Naive thymus-derived CD4-positive, alpha-beta T cell (primary cell): ENCODE measurements around the gene BIRC3. TPM values are rescaled to one million over a fixed set of nuclear protein-coding genes. Genes with fewer than 3 reads are reported as not detected.
A peak's percentile ranks its signal among the peaks of the same experiment; 100 is the strongest.

Source experiments
- ATAC-seq: fragments of 150-1000 bp; cut with Tn5 transposase; 2 replicates; pipeline ENCODE4 v1.10.0; 2021; ENCODE audit warnings: mild to moderate bottlenecking, moderate library complexity
- CTCF ChIA-PET: fragments of 350-600 bp; sonication (Branson Sonifier 250); formaldehyde crosslinking; loops from one replicate; lab custom pipeline; 2021; ENCODE audit warnings: antibody characterized with exemption; lab: Charles Lee
- POLR2A ChIA-PET: fragments of 350-600 bp; sonication (Branson Sonifier 250); formaldehyde crosslinking; loops from one replicate; lab custom pipeline; 2021; ENCODE audit warnings: antibody characterized with exemption, inconsistent platforms; lab: Charles Lee
- DNase-seq, 9 donors: peaks; one replicate each; pipeline versions ENCODE4 v3.0.0 to v3.0.0-alpha.2; 2020 to 2022; ENCODE audit warnings: mixed read lengths in 1 of 9
- H3K27ac ChIP-seq: one replicate; pipeline ENCODE4 v1.7.0; 2013; ENCODE audit warnings: mild to moderate bottlenecking, low read depth, low read length, moderate library complexity
- H3K27me3 ChIP-seq, 2 donors: one replicate each; pipeline ENCODE4 v1.7.0; 2013; ENCODE audit warnings: low read length in 2 of 2, mild to moderate bottlenecking in 2 of 2, moderate library complexity in 2 of 2; ENCODE audit not compliant: control insufficient read depth in 2 of 2, insufficient read depth in 2 of 2
- H3K36me3 ChIP-seq, 3 experiments: 1 replicate in 2 of 3; 2 replicates in 1 of 3; pipeline ENCODE4 v1.7.0; 2013; ENCODE audit warnings: low read length in 3 of 3, mild to moderate bottlenecking in 3 of 3, moderate library complexity in 1 of 3; ENCODE audit not compliant: insufficient read depth in 3 of 3, control insufficient read depth in 2 of 3
- H3K4me1 ChIP-seq, 2 donors: one replicate each; pipeline ENCODE4 v1.7.0; 2013; ENCODE audit warnings: low read length in 2 of 2, mild to moderate bottlenecking in 2 of 2, moderate library complexity in 1 of 2; ENCODE audit not compliant: control insufficient read depth in 2 of 2, insufficient read depth in 2 of 2
- H3K4me3 ChIP-seq: 2 replicates; pipeline ENCODE4 v1.7.0; 2013; ENCODE audit warnings: mild to moderate bottlenecking, low read length
- H3K9me3 ChIP-seq, 3 experiments: 1 replicate in 2 of 3; 2 replicates in 1 of 3; pipeline ENCODE4 v1.7.0; 2013; ENCODE audit warnings: low read length in 3 of 3; ENCODE audit not compliant: control insufficient read depth in 2 of 3
- H3K27ac Mint-ChIP-seq, 9 donors: one replicate each; pipeline ENCODE4 v1.8.0; 2020 to 2022; ENCODE audit warnings: mixed read lengths in 9 of 9, mild to moderate bottlenecking in 8 of 9, moderate library complexity in 5 of 9, inconsistent platforms in 2 of 9
- H3K27me3 Mint-ChIP-seq, 5 donors: one replicate each; pipeline ENCODE4 v1.8.0; 2021 to 2022; ENCODE audit warnings: mixed read lengths in 5 of 5, mild to moderate bottlenecking in 1 of 5
- H3K36me3 Mint-ChIP-seq, 5 donors: one replicate each; pipeline ENCODE4 v1.8.0; 2020 to 2022; ENCODE audit warnings: mixed read lengths in 5 of 5, mild to moderate bottlenecking in 3 of 5, inconsistent platforms in 1 of 5
- H3K4me1 Mint-ChIP-seq, 7 donors: one replicate each; pipeline ENCODE4 v1.8.0; 2020 to 2022; ENCODE audit warnings: mixed read lengths in 7 of 7, mild to moderate bottlenecking in 3 of 7, inconsistent platforms in 1 of 7
- H3K4me3 Mint-ChIP-seq, 10 donors: one replicate each; pipeline ENCODE4 v1.8.0; 2020 to 2022; ENCODE audit warnings: mild to moderate bottlenecking in 10 of 10, mixed read lengths in 10 of 10, moderate library complexity in 6 of 10, inconsistent platforms in 2 of 10
- H3K9me3 Mint-ChIP-seq, 11 donors: one replicate each; pipeline ENCODE4 v1.8.0; 2020 to 2022; ENCODE audit warnings: mixed read lengths in 11 of 11, mild to moderate bottlenecking in 4 of 11, inconsistent platforms in 1 of 11, moderate library complexity in 1 of 11
- intact Hi-C, 2 donors: fragments of 100-400 bp; cut with micrococcal nuclease; formaldehyde crosslinking; loops; one replicate each; pipeline ENCODE4 v1.15.1; 2023
- polyA plus RNA-seq, 2 donors: library from polyadenylated mRNA; unstranded; fragments of 300-500 nt; fragmentation: Illumina TruSeq; gene quantifications; one replicate each; pipeline ENCODE4 v1.2.3, GENCODE V29; 2021
- total RNA-seq, 6 experiments: library from RNA in 5 of 6; stranded (reverse) in 5 of 6; gene quantifications; 1 replicate in 5 of 6; 2 replicates in 1 of 6; pipeline ENCODE4 v1.2.3 and lab custom pipeline; 2021 to 2026

The BIRC3 gene
- total and polyA plus RNA-seq, 7 experiments from 2014 or later, result 18.8 to 160 (median 68.1) TPM

- ChIA-PET POLR2A (interaction anchor here (0.7 kb wide), 1 partner anchor 63 kb away, joined by 3 read pairs; no protein-coding TSS in a partner anchor), CTCF (no interaction called here)
- H3K36me3 ChIP-seq, result peaks cover 0 to 12% (median 0%) of the 10 kb centered on the region in 3 experiments
- peak overlapping the region in 7 of 9 donors; percentile 5 to 88 (median 20) for H3K27ac Mint-ChIP-seq
- no peak overlapping the region for H3K4me3 ChIP-seq
- peaks cover 0 to 14% (median 0%) of the 10 kb centered on the region in 3 experiments for H3K9me3 ChIP-seq
- H3K27ac ChIP-seq, result no peak overlapping the region
- H3K27me3 Mint-ChIP-seq, result no peaks in the 10 kb centered on the region
- DNase-seq, result no peak
- peaks cover 20 to 65% (median 56%) of the 10 kb centered on the region in 5 donors for H3K36me3 Mint-ChIP-seq
- ATAC-seq, result no peak
- peaks cover 35 to 73% (median 51%) of the 10 kb centered on the region in 7 donors for H3K4me1 Mint-ChIP-seq
- H3K4me3 Mint-ChIP-seq, result peak overlapping the region in 2 of 10 donors; percentile 12
- peaks cover 0 to 35% (median 11%) of the 10 kb centered on the region in 11 donors for H3K9me3 Mint-ChIP-seq
- H3K4me1 ChIP-seq, result peaks cover 15 to 24% of the 10 kb centered on the region in 2 donors
- no peaks in the 10 kb centered on the region for H3K27me3 ChIP-seq
- intact Hi-C loops, result no loop called here
Observed at GRCh38 chr11:102357116-102357515, 39.8 kb downstream of the BIRC3 start.

- Histone ChIP-seq H3K9me3 (peaks cover 0 to 14% (median 0%) of the 10 kb centered on the region in 3 experiments), H3K4me1 (peaks cover 15 to 29% of the 10 kb centered on the region in 2 donors), H3K4me3 (no peak overlapping the region), H3K27me3 (no peaks in the 10 kb centered on the region), H3K36me3 (peaks cover 0 to 18% (median 0%) of the 10 kb centered on the region in 3 experiments), H3K27ac (no peak overlapping the region)
- DNase-seq, result no peak
- H3K9me3 Mint-ChIP-seq, result peaks cover 0 to 35% (median 11%) of the 10 kb centered on the region in 11 donors
- no peak for ATAC-seq
- CTCF ChIA-PET, result interaction anchor here (1.2 to 1.3 kb wide), 4 partner anchors 9 to 72 kb away, joined by 3 to 5 read pairs (median 4); no protein-coding TSS in a partner anchor
- H3K36me3 Mint-ChIP-seq, result peaks cover 20 to 66% (median 54%) of the 10 kb centered on the region in 5 donors
- H3K27ac Mint-ChIP-seq, result peak overlapping the region in 6 of 9 donors; percentile 40 to 99 (median 92)
- POLR2A ChIA-PET, result interaction anchor here (0.6 to 4.5 kb wide), 5 partner anchors 11 to 117 kb away, joined by 3 to 55 read pairs (median 4); partner anchors contain the start of gene BIRC2
- intact Hi-C loops, result no loop called here
- H3K4me3 Mint-ChIP-seq, result peak overlapping the region in 1 of 10 donors; percentile 83
- H3K27me3 Mint-ChIP-seq, result no peaks in the 10 kb centered on the region
- peaks cover 31 to 75% (median 52%) of the 10 kb centered on the region in 7 donors for H3K4me1 Mint-ChIP-seq
Observed at GRCh38 chr11:102359372-102359771, 42.1 kb downstream of the BIRC3 start.

GRCh38 chr11:102360681-102361080 is 43.4 kb downstream of the BIRC3 start:
- peaks cover 15 to 29% of the 10 kb centered on the region in 2 donors for H3K4me1 ChIP-seq
- no peaks in the 10 kb centered on the region for H3K27me3 ChIP-seq
- ChIA-PET POLR2A (interaction anchor here (0.6 to 4.5 kb wide), 13 partner anchors 12 to 103 kb away, joined by 3 to 55 read pairs (median 4); partner anchors contain the start of genes BIRC2 and BIRC3), CTCF (interaction anchor here (0.6 to 2.4 kb wide), 12 partner anchors 13 to 296 kb away, joined by 3 to 16 read pairs (median 4); no protein-coding TSS in a partner anchor)
- intact Hi-C loops, result loop anchor here (1.0 to 2.0 kb wide), 2 partner anchors 13 to 92 kb away; partner anchors contain the start of genes BIRC2 (in 2 of the 2) and TMEM123 (in 1 of the 2)
- peak overlapping the region; percentile 80 for H3K27ac ChIP-seq
- Mint-ChIP-seq H3K4me1 (peaks cover 27 to 72% (median 50%) of the 10 kb centered on the region in 7 donors), H3K9me3 (peaks cover 0 to 28% (median 11%) of the 10 kb centered on the region in 11 donors), H3K27ac (peak overlapping the region; percentile 86 to 99 (median 97)), H3K4me3 (peak overlapping the region; percentile 72 to 87 (median 77)), H3K36me3 (peaks cover 26 to 65% (median 58%) of the 10 kb centered on the region in 5 donors), H3K27me3 (no peaks in the 10 kb centered on the region)
- H3K9me3 ChIP-seq, result peaks cover 0 to 14% (median 0%) of the 10 kb centered on the region in 3 experiments
- H3K36me3 ChIP-seq, result peaks cover 0 to 32% (median 1%) of the 10 kb centered on the region in 3 experiments
- peak overlapping the region; percentile 42 for H3K4me3 ChIP-seq
- ATAC-seq (peak; percentile 43), DNase-seq (peak in 6 of 9 donors; percentile 11 to 42 (median 30))

- H3K4me1 Mint-ChIP-seq, result peaks cover 27 to 71% (median 50%) of the 10 kb centered on the region in 7 donors
- ATAC-seq (peak; percentile 83), DNase-seq (peak in 8 of 9 donors; percentile 11 to 82 (median 76))
- H3K4me3 Mint-ChIP-seq, result peak overlapping the region; percentile 72 to 87 (median 77)
- intact Hi-C loops, result loop anchor here (1.0 to 2.0 kb wide), 2 partner anchors 14 to 91 kb away; partner anchors contain the start of genes BIRC2 (in 2 of the 2) and TMEM123 (in 1 of the 2)
- POLR2A ChIA-PET, result interaction anchor here (0.7 to 4.5 kb wide), 14 partner anchors 9 to 102 kb away, joined by 3 to 55 read pairs (median 4); partner anchors contain the start of genes BIRC2 and BIRC3
- Histone ChIP-seq H3K27me3 (no peaks in the 10 kb centered on the region), H3K9me3 (peaks cover 0 to 14% (median 0%) of the 10 kb centered on the region in 3 experiments), H3K4me1 (peaks cover 15 to 29% of the 10 kb centered on the region in 2 donors), H3K4me3 (peak overlapping the region; percentile 42), H3K36me3 (peaks cover 0 to 36% (median 4%) of the 10 kb centered on the region in 3 experiments), H3K27ac (peak overlapping the region; percentile 80)
- H3K9me3 Mint-ChIP-seq, result peaks cover 0 to 23% (median 9%) of the 10 kb centered on the region in 11 donors
- peaks cover 30 to 65% (median 58%) of the 10 kb centered on the region in 5 donors for H3K36me3 Mint-ChIP-seq
- H3K27ac Mint-ChIP-seq, result peak overlapping the region; percentile 86 to 99 (median 97)
- no peaks in the 10 kb centered on the region for H3K27me3 Mint-ChIP-seq
- CTCF ChIA-PET, result interaction anchor here (0.6 to 2.4 kb wide), 7 partner anchors 14 to 252 kb away, joined by 3 to 16 read pairs (median 4); no protein-coding TSS in a partner anchor
Observed at GRCh38 chr11:102361086-102362031, 44.1 kb downstream of the BIRC3 start.

GRCh38 chr11:102364991-102365390 is 47.7 kb downstream of the BIRC3 start:
- Histone ChIP-seq H3K4me1 (peaks cover 15 to 31% of the 10 kb centered on the region in 2 donors), H3K27me3 (no peaks in the 10 kb centered on the region), H3K27ac (no peak overlapping the region), H3K36me3 (peaks cover 0 to 42% (median 8%) of the 10 kb centered on the region in 3 experiments), H3K9me3 (peaks cover 0 to under 1% (median 0%) of the 10 kb centered on the region in 3 experiments), H3K4me3 (no peak overlapping the region)
- peaks cover 19 to 64% (median 47%) of the 10 kb centered on the region in 7 donors for H3K4me1 Mint-ChIP-seq
- intact Hi-C loops, result no loop called here
- CTCF ChIA-PET, result interaction anchor here (0.6 to 3.0 kb wide), 7 partner anchors 15 to 248 kb away, joined by 3 to 14 read pairs (median 5); no protein-coding TSS in a partner anchor
- DNase-seq, result no peak
- peaks cover 18 to 57% (median 46%) of the 10 kb centered on the region in 5 donors for H3K36me3 Mint-ChIP-seq
- H3K27me3 Mint-ChIP-seq, result no peaks in the 10 kb centered on the region
- no peak overlapping the region for H3K4me3 Mint-ChIP-seq
- ATAC-seq, result no peak
- peak overlapping the region in 8 of 9 donors; percentile 28 to 79 (median 64) for H3K27ac Mint-ChIP-seq
- H3K9me3 Mint-ChIP-seq, result peaks cover 0 to 10% (median 6%) of the 10 kb centered on the region in 11 donors
- POLR2A ChIA-PET, result interaction anchor here (0.8 to 2.3 kb wide), 2 partner anchors 23 to 81 kb away, joined by 3 to 4 read pairs; no protein-coding TSS in a partner anchor
